T-helper 2 cell treated with Interferon-gamma antibody and Interleukin-4, amounts not matched to agents 100 ng/mL and 5 ng/mL, for 36 hours (primary cell): ENCODE data around the gene CAPN12. TPM values are rescaled to one million over a fixed set of nuclear protein-coding genes. Genes with fewer than 3 reads are reported as not detected.
"Not testable (repeated sequence)": the region's sequence is repeated elsewhere in the genome, so short reads cannot be mapped to it uniquely, and the experiment has no call there.

ENCODE experiments used
- intact Hi-C: fragments of 100-400 bp; cut with micrococcal nuclease; formaldehyde crosslinking; loops from one replicate; pipeline ENCODE4 v1.15.1; 2023
- total RNA-seq: library from RNA; stranded (reverse); gene quantifications from 2 replicates; pipeline ENCODE4 v1.2.3, GENCODE V29; 2022

CAPN12 gene
- total RNA-seq, 1 donor from 2014 or later = 5.3 TPM

- intact Hi-C loops = not testable (repeated sequence)
Measured at GRCh38 chr19:38770228-38770948, 26.1 kb upstream of the CAPN12 start.

- intact Hi-C loops = no loop called here
Measured at GRCh38 chr19:38769635-38770211, 25.4 kb upstream of the CAPN12 start.

- intact Hi-C loops = no loop called here
Measured at GRCh38 chr19:38766276-38767047, 22.2 kb upstream of the CAPN12 start.

GRCh38 chr19:38765214-38765613 lies 20.9 kb upstream of the CAPN12 start:
- intact Hi-C loops = no loop called here

- intact Hi-C loops = no loop called here
Measured at GRCh38 chr19:38763795-38764220, 19.5 kb upstream of the CAPN12 start.

GRCh38 chr19:38761884-38762389 lies 17.7 kb upstream of the CAPN12 start:
- intact Hi-C loops = not testable (repeated sequence)

- intact Hi-C loops = not testable (repeated sequence)
Measured at GRCh38 chr19:38760805-38761517, 16.7 kb upstream of the CAPN12 start.

GRCh38 chr19:38759590-38760003 lies 15.3 kb upstream of the CAPN12 start:
- intact Hi-C loops = no loop called here

GRCh38 chr19:38754196-38754595 lies 9.9 kb upstream of the CAPN12 start:
- intact Hi-C loops = not testable (repeated sequence)

- intact Hi-C loops = not testable (repeated sequence)
Measured at GRCh38 chr19:38753783-38754182, 9.5 kb upstream of the CAPN12 start.

GRCh38 chr19:38745316-38745715 lies 1.0 kb upstream of the CAPN12 start:
- intact Hi-C loops = no loop called here

- intact Hi-C loops = no loop called here
Measured at GRCh38 chr19:38744874-38745273, 600 bp upstream of the CAPN12 start.

GRCh38 chr19:38743394-38744297 lies 628 bp downstream of the CAPN12 start:
- intact Hi-C loops = no loop called here

- intact Hi-C loops = no loop called here
Measured at GRCh38 chr19:38742906-38743305, 1.4 kb downstream of the CAPN12 start.

- intact Hi-C loops = no loop called here
Measured at GRCh38 chr19:38742296-38742695, 2.0 kb downstream of the CAPN12 start.

- intact Hi-C loops = no loop called here
Measured at GRCh38 chr19:38741670-38742069, 2.6 kb downstream of the CAPN12 start.

GRCh38 chr19:38740932-38741331 lies 3.3 kb downstream of the CAPN12 start:
- intact Hi-C loops = no loop called here

- intact Hi-C loops = no loop called here
Measured at GRCh38 chr19:38740257-38740592, 4.0 kb downstream of the CAPN12 start.

- intact Hi-C loops = no loop called here
Measured at GRCh38 chr19:38739440-38740256, 4.6 kb downstream of the CAPN12 start.
